Suprapubic skin (tissue), 3 donors: Measurements from ENCODE around the gene ROBO2.

Experiments
- CTCF ChIP-seq, 2 donors: fragments of 200-600 bp in 1 of 2; fragments of 450-650 bp in 1 of 2; sonication (generic) in 1 of 2; IDR thresholded peaks; one replicate each; pipeline ENCODE4 v1.5.1; 2016 to 2019; ENCODE audit warnings: antibody characterized with exemption in 2 of 2, mild to moderate bottlenecking in 1 of 2, moderate library complexity in 1 of 2
- POLR2A ChIP-seq, 2 donors: fragments of 450-650 bp; IDR thresholded peaks; one replicate each; pipeline ENCODE4 v1.6.1; 2017; ENCODE audit warnings: antibody characterized with exemption in 2 of 2, mild to moderate bottlenecking in 2 of 2, moderate library complexity in 2 of 2

GRCh38 chr3:77380136-77380535 is 340.2 kb downstream of the ROBO2 start:
- no peak for TF ChIP-seq CTCF (IDR thresholded peaks at IDR 0.05)
- TF ChIP-seq POLR2A (IDR thresholded peaks at IDR 0.05): no peak
